Mesothelial cell of epicardium (in vitro differentiated cells): ENCODE results near the gene ANO10. TPM values are rescaled to one million over a fixed set of nuclear protein-coding genes. Genes with fewer than 3 reads are reported as not detected.

ENCODE experiments used
- DNase-seq, 2 experiments: peaks; one replicate each; pipeline ENCODE4 v3.0.0; 2021; ENCODE audit warnings: low spot score in 2 of 2; ENCODE audit not compliant: unreplicated experiment in 2 of 2
- H3K27ac Mint-ChIP-seq: 2 replicates; pipeline ENCODE4 v1.8.0; 2021; ENCODE audit warnings: mixed read lengths
- H3K27me3 Mint-ChIP-seq: 2 replicates; pipeline ENCODE4 v1.8.0; 2021; ENCODE audit warnings: low read depth, mixed read lengths
- H3K36me3 Mint-ChIP-seq: 2 replicates; pipeline ENCODE4 v1.8.0; 2021; ENCODE audit warnings: mixed read lengths
- H3K4me1 Mint-ChIP-seq: 2 replicates; pipeline ENCODE4 v1.8.0; 2021; ENCODE audit warnings: mixed read lengths
- H3K4me3 Mint-ChIP-seq: 2 replicates; pipeline ENCODE4 v1.8.0; 2021; ENCODE audit warnings: mild to moderate bottlenecking, moderate library complexity, mixed read lengths
- H3K9me3 Mint-ChIP-seq: 2 replicates; pipeline ENCODE4 v1.8.0; 2021; ENCODE audit warnings: mixed read lengths
- total RNA-seq: library from RNA; stranded (reverse); gene quantifications from 3 replicates; pipeline ENCODE4 v1.2.1, GENCODE V29; 2021
- TF ChIP-seq, protein P1 (sequence below): fragments of 200-600 bp; sonication (generic); IDR thresholded peaks from one replicate; pipeline ENCODE4 v1.5.0; 2021; ENCODE audit warnings: antibody characterized with exemption; ENCODE audit not compliant: unreplicated experiment

Gene ANO10
- total RNA-seq, 1 donor from 2014 or later, result 29.8 TPM

DNA sequence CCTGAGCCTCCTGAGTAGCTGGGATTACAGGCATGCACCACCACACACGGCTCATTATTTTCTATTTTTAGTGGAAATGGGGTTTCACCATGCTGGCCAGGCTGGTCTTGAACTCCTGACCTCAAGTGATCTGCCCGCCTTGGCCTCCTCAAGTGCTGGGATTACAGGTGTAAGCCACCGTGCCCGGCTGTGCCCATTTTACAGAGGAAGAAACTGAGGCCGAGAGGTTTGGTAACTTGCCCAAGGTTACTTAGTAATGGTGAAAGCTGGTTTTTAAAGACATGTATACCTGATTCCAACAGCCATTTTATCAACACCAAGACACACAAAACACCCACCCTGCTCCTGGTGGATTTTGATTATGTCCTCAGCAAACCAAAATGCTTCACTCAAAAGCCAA lies 206.7 kb downstream of the ANO10 start:
- no peak overlapping the region for H3K4me3 Mint-ChIP-seq
- peaks cover 5% of the 10 kb centered on the region for H3K9me3 Mint-ChIP-seq
- DNase-seq, result no peak
- peaks cover 12% of the 10 kb centered on the region for H3K4me1 Mint-ChIP-seq
- TF ChIP-seq, protein P1, sequence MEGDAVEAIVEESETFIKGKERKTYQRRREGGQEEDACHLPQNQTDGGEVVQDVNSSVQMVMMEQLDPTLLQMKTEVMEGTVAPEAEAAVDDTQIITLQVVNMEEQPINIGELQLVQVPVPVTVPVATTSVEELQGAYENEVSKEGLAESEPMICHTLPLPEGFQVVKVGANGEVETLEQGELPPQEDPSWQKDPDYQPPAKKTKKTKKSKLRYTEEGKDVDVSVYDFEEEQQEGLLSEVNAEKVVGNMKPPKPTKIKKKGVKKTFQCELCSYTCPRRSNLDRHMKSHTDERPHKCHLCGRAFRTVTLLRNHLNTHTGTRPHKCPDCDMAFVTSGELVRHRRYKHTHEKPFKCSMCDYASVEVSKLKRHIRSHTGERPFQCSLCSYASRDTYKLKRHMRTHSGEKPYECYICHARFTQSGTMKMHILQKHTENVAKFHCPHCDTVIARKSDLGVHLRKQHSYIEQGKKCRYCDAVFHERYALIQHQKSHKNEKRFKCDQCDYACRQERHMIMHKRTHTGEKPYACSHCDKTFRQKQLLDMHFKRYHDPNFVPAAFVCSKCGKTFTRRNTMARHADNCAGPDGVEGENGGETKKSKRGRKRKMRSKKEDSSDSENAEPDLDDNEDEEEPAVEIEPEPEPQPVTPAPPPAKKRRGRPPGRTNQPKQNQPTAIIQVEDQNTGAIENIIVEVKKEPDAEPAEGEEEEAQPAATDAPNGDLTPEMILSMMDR, result no peak
- peaks cover 3% of the 10 kb centered on the region for H3K36me3 Mint-ChIP-seq
- no peak overlapping the region for H3K27ac Mint-ChIP-seq
- no peaks in the 10 kb centered on the region for H3K27me3 Mint-ChIP-seq

DNA sequence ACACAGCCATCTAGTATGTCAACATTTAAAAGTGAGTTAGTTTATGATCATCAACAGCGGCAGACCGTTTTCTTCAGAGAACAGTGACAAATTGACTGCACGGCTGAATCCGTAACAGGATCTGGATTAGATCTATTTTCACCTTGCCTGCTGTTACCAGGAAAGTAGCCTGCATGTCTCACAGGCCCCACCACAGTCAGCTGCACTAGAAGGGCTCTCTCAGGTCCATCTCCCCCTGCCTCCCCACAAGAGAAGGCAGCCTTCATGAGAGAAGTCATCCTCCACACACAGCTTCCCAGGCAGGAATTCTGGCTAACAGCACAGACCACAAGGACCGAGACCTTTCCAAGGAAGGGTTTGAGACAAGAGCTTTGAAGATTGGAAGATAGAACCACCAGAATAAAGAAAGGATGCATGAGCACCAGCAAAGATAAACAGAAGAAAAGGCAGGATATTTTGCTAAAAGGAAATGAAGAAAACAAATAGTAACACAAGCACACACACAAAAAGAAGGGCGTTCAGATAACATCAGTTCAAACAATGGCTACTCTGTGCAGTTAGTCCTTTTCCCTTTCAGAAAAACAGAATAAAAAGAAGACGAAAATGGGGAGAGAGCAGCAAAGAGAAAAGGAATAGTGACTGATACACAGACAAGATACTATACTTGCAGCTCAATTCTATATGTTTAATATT lies 208.0 kb downstream of the ANO10 start:
- TF ChIP-seq, protein P1, result no peak

DNA sequence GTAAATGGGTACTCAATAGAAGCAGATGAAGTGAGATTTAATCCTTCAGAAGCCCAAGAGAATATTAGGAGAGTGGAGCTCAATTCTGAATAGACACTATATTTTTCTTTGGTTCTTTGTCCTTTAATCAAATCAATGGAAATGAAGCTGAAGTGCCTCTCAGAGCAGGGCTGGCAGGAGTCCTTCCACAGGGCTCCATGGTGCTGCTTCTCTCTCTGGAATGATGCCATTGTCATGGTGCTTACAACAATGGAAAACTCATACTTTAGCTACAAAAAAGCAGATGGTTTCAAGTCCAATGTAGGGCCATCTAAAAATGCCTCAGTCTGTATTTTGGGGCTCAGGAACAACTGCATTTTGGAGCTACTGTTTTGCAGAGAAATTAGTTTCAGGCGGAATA lies 210.4 kb downstream of the ANO10 start:
- TF ChIP-seq, protein P1, result no peak
- no peaks in the 10 kb centered on the region for H3K36me3 Mint-ChIP-seq
- no peaks in the 10 kb centered on the region for H3K27me3 Mint-ChIP-seq
- no peaks in the 10 kb centered on the region for H3K9me3 Mint-ChIP-seq
- H3K4me1 Mint-ChIP-seq, result peaks cover 12% of the 10 kb centered on the region
- DNase-seq, result no peak
- H3K4me3 Mint-ChIP-seq, result no peak overlapping the region
- no peak overlapping the region for H3K27ac Mint-ChIP-seq

More for the DNA sequence above, 208.0 kb downstream of the ANO10 start:
- H3K9me3 Mint-ChIP-seq, result peaks cover under 1% of the 10 kb centered on the region
- peaks cover 12% of the 10 kb centered on the region for H3K4me1 Mint-ChIP-seq
- DNase-seq, result no peak
- H3K27ac Mint-ChIP-seq, result no peak overlapping the region
- no peak overlapping the region for H3K4me3 Mint-ChIP-seq
- H3K36me3 Mint-ChIP-seq, result no peaks in the 10 kb centered on the region
- no peaks in the 10 kb centered on the region for H3K27me3 Mint-ChIP-seq

DNA sequence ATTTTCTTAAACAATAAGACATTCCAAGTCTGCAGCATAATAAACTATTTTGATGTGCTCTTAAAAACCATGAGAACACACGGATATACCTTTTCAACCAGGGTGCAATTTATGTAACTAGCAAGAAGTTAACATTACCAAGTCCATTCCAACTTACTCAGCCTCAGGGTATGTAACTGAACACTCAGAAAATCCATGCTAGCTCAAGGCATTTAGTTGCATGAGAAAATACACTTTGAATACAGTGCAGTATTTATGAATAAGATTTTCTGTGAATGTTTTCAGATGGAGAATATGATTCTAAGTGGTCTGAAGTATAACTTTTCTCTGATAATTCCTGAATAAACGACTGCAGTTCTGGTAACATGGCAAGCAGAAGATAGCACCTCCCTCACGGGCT lies 211.2 kb downstream of the ANO10 start:
- Mint-ChIP-seq H3K36me3 (no peaks in the 10 kb centered on the region), H3K27ac (no peak overlapping the region), H3K4me1 (peaks cover 7% of the 10 kb centered on the region), H3K9me3 (no peaks in the 10 kb centered on the region), H3K27me3 (no peaks in the 10 kb centered on the region), H3K4me3 (no peak overlapping the region)
- DNase-seq, result no peak
- TF ChIP-seq, protein P1, result no peak

DNA sequence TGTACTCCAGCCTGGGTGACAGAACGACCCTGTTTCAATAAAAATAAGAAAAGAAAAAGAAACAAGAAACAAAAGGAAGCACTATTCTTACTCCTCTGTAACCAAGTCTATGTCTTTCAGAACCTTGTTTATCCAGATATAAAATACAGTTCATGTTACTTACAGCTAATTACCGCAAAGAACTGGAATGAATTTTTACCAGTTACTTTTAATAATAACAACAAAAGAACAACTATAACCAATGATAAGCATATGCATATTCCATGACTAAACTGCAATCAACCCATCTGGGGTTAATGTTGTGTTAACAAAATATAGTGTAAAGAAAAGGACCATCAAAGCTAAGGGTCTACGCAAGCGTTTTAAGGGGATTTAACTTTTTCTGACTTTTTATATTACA lies 212.3 kb downstream of the ANO10 start:
- H3K4me1 Mint-ChIP-seq, result peaks cover 7% of the 10 kb centered on the region
- DNase-seq, result no peak
- no peak overlapping the region for H3K4me3 Mint-ChIP-seq
- H3K27ac Mint-ChIP-seq, result no peak overlapping the region
- no peaks in the 10 kb centered on the region for H3K9me3 Mint-ChIP-seq
- H3K36me3 Mint-ChIP-seq, result no peaks in the 10 kb centered on the region
- no peaks in the 10 kb centered on the region for H3K27me3 Mint-ChIP-seq
- TF ChIP-seq, protein P1, result no peak

DNA sequence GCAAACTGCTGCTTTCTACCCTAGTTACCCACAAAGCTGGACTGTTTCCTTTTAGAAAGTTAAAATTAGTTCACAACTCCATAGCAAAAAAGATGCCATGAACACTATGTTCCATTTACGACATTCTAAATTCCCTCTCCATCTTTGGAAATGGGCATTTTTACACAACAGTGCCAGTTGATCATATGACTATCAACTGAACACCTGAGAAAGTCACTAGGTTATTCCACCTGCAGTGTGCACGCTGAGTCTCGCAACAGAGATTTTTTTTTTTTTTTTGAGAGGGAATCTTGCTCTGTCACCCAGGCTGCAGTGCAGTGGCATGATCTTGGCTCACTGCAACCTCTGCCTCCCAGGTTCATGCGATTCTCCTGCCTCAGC lies 215.2 kb downstream of the ANO10 start:
- Mint-ChIP-seq H3K27me3 (no peaks in the 10 kb centered on the region), H3K4me1 (no peaks in the 10 kb centered on the region), H3K4me3 (no peak overlapping the region), H3K36me3 (no peaks in the 10 kb centered on the region), H3K9me3 (no peaks in the 10 kb centered on the region), H3K27ac (no peak overlapping the region)
- no peak for DNase-seq
- TF ChIP-seq, protein P1, result no peak
